SU-DHL-6 (cell line): ENCODE measurements around the gene STAG3.

Experiments used
- H2AFZ ChIP-seq: fragments of 200-600 bp; sonication (generic); 2 replicates; pipeline ENCODE4 v1.6.1; 2014; ENCODE audit warnings: low read depth, mild to moderate bottlenecking, moderate library complexity, mixed read lengths, antibody characterized with exemption, low read length; ENCODE audit not compliant: severe bottlenecking
- H3F3A ChIP-seq: fragments of 200-600 bp; shearing (Covaris generic); 2 replicates; pipeline ENCODE4 v1.6.0; 2016; ENCODE audit warnings: antibody characterized with exemption, mild to moderate bottlenecking; ENCODE audit not compliant: insufficient read depth
- H3K27ac ChIP-seq: fragments of 200-600 bp; sonication (generic); 2 replicates; pipeline ENCODE4 v1.5.1; 2016; ENCODE audit warnings: low read depth, mild to moderate bottlenecking, low read length, moderate library complexity, mixed read lengths
- H3K27me3 ChIP-seq: fragments of 200-600 bp; sonication (generic), shearing (Covaris generic); 2 replicates; pipeline ENCODE4 v1.6.0; 2014; ENCODE audit warnings: mild to moderate bottlenecking, low read length
- H3K36me3 ChIP-seq: fragments of 200-600 bp; sonication (generic); 2 replicates; pipeline ENCODE4 v1.6.1; 2014; ENCODE audit warnings: mild to moderate bottlenecking, low read length, mixed read lengths
- H3K4me2 ChIP-seq: fragments of 300-600, 200-600 bp; shearing (Covaris generic), sonication (generic); 2 replicates; pipeline ENCODE4 v1.6.0; 2014; ENCODE audit warnings: low read length, low read depth, mild to moderate bottlenecking; ENCODE audit not compliant: poor library complexity, severe bottlenecking
- H3K4me3 ChIP-seq: fragments of 200-600 bp; sonication (generic); 2 replicates; pipeline ENCODE4 v1.5.1; 2014; ENCODE audit warnings: antibody characterized with exemption, low read length, mild to moderate bottlenecking, mixed read lengths; ENCODE audit not compliant: insufficient read depth, poor library complexity, severe bottlenecking
- H3K79me2 ChIP-seq: fragments of 200-600 bp; sonication (generic); 2 replicates; pipeline ENCODE4 v1.6.1; 2014; ENCODE audit warnings: mild to moderate bottlenecking, low read length, moderate library complexity; ENCODE audit not compliant: insufficient read depth
- H3K9ac ChIP-seq: fragments of 200-600 bp; sonication (generic); 2 replicates; pipeline ENCODE4 v1.7.0; 2014; ENCODE audit warnings: mild to moderate bottlenecking, low read length
- H3K9me2 ChIP-seq: fragments of 200-600 bp; sonication (generic); replicated peaks from 2 replicates; pipeline ENCODE4 v1.6.1; 2014; ENCODE audit warnings: low read length; ENCODE audit not compliant: insufficient read depth
- H3K9me3 ChIP-seq: fragments of 200-600 bp; sonication (generic); 2 replicates; pipeline ENCODE4 v1.6.1; 2014; ENCODE audit warnings: low read length, mixed read lengths; ENCODE audit not compliant: insufficient read depth
- H4K20me1 ChIP-seq: fragments of 200-600 bp; sonication (generic); 2 replicates; pipeline ENCODE4 v1.6.1; 2014; ENCODE audit warnings: low read depth, mild to moderate bottlenecking, antibody characterized with exemption, low read length, moderate library complexity, mixed read lengths
- CTCF ChIP-seq: fragments of 200-600 bp; sonication (generic); IDR thresholded peaks from one replicate; pipeline ENCODE4 v1.5.1; 2017; ENCODE audit warnings: antibody characterized with exemption, mild to moderate bottlenecking, low read length, moderate library complexity; ENCODE audit not compliant: insufficient read depth, poor library complexity, severe bottlenecking
- EZH2phosphoT487 ChIP-seq: fragments of 200-600 bp; sonication (generic), shearing (Covaris generic); conservative IDR thresholded peaks from 2 replicates; pipeline ENCODE4 v1.6.1; 2018; ENCODE audit warnings: mild to moderate bottlenecking, antibody characterized with exemption, low read length, moderate library complexity, mixed read lengths

Gene STAG3

GRCh38 chr7:100163871-100164270 is 13.8 kb upstream of the STAG3 start:
- H3K4me3 ChIP-seq: no peak overlapping the region
- no peaks in the 10 kb centered on the region for H4K20me1 ChIP-seq
- H3K9me2 ChIP-seq: no peaks in the 10 kb centered on the region
- no peaks in the 10 kb centered on the region for H3K79me2 ChIP-seq
- H3K36me3 ChIP-seq: no peaks in the 10 kb centered on the region
- H3K27me3 ChIP-seq: no peaks in the 10 kb centered on the region
- no peak overlapping the region for H3K9ac ChIP-seq
- H3K27ac ChIP-seq: no peak overlapping the region
- H2AFZ ChIP-seq: no peak overlapping the region
- no peaks in the 10 kb centered on the region for H3F3A ChIP-seq
- H3K9me3 ChIP-seq: no peaks in the 10 kb centered on the region
- no peak overlapping the region for H3K4me2 ChIP-seq
- TF ChIP-seq CTCF (no peak), EZH2phosphoT487 (no peak)

- Histone ChIP-seq H3K36me3 (no peaks in the 10 kb centered on the region), H3K4me3 (no peak overlapping the region)
- TF ChIP-seq CTCF (no peak), EZH2phosphoT487 (no peak)
Measured at GRCh38 chr7:100166317-100166940, 11.3 kb upstream of the STAG3 start.

GRCh38 chr7:100166970-100167911 is 10.5 kb upstream of the STAG3 start:
- Histone ChIP-seq H3K9me2 (no peaks in the 10 kb centered on the region), H3K9me3 (no peaks in the 10 kb centered on the region), H3F3A (peaks cover 6% of the 10 kb centered on the region; the same call in 1 of the 2 replicates), H3K9ac (no peak overlapping the region), H2AFZ (no peak overlapping the region), H3K36me3 (no peaks in the 10 kb centered on the region), H3K27ac (no peak overlapping the region), H3K27me3 (no peaks in the 10 kb centered on the region), H3K79me2 (no peaks in the 10 kb centered on the region), H4K20me1 (no peaks in the 10 kb centered on the region), H3K4me2 (no peak overlapping the region), H3K4me3 (no peak overlapping the region)
- TF ChIP-seq CTCF (no peak), EZH2phosphoT487 (no peak)

More at GRCh38 chr7:100166317-100166940, 11.3 kb upstream of the STAG3 start:
- no peaks in the 10 kb centered on the region for H3K9me3 ChIP-seq
- H3F3A ChIP-seq: peaks cover 6% of the 10 kb centered on the region; the same call in 1 of the 2 replicates
- no peak overlapping the region for H3K9ac ChIP-seq
- H3K4me2 ChIP-seq: no peak overlapping the region
- no peaks in the 10 kb centered on the region for H3K9me2 ChIP-seq
- no peak overlapping the region for H3K27ac ChIP-seq
- no peaks in the 10 kb centered on the region for H3K79me2 ChIP-seq
- no peaks in the 10 kb centered on the region for H3K27me3 ChIP-seq
- no peaks in the 10 kb centered on the region for H4K20me1 ChIP-seq
- H2AFZ ChIP-seq: no peak overlapping the region
